ENCODE results near the gene PPIG.
"Not testable (repeated sequence)": the region's sequence is repeated elsewhere in the genome, so short reads cannot be mapped to it uniquely, and the experiment has no call there.

DNA sequence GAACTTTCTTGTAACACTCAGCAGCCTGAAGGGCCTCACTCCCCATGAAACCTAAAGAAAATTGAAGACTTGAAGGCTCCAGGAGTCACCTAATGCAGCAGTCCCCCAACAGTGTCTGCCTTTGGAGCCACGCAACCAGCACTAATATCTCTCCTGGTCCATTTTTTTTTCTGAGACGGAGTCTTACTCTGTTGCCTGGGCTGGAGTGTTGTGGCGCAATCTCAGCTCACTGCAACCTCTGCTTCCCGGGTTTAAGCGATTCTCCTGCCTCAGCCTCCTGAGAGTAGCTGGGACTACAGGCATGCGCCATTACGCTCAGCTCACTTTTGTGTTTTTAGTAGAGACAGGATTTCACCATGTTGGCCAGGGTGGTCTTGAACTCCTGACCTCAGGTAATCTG lies 12.4 kb downstream of the PPIG start:
- TF ChIP-seq, protein P1, sequence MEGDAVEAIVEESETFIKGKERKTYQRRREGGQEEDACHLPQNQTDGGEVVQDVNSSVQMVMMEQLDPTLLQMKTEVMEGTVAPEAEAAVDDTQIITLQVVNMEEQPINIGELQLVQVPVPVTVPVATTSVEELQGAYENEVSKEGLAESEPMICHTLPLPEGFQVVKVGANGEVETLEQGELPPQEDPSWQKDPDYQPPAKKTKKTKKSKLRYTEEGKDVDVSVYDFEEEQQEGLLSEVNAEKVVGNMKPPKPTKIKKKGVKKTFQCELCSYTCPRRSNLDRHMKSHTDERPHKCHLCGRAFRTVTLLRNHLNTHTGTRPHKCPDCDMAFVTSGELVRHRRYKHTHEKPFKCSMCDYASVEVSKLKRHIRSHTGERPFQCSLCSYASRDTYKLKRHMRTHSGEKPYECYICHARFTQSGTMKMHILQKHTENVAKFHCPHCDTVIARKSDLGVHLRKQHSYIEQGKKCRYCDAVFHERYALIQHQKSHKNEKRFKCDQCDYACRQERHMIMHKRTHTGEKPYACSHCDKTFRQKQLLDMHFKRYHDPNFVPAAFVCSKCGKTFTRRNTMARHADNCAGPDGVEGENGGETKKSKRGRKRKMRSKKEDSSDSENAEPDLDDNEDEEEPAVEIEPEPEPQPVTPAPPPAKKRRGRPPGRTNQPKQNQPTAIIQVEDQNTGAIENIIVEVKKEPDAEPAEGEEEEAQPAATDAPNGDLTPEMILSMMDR (IDR thresholded peaks at IDR 0.05): not testable (repeated sequence)
- TF ChIP-seq POLR2A (IDR thresholded peaks at IDR 0.05): not testable (repeated sequence)

All from adrenal gland (tissue), 5 donors.